ENCODE data around the gene BTNL9. TPM values are rescaled to one million over a fixed set of nuclear protein-coding genes. Genes with fewer than 3 reads are reported as not detected.

Gene BTNL9
- total and polyA plus RNA-seq, 9 of the 15 experiments (the other 6 are each of a cell fraction or from before 2014, with no cell fraction given): 3.7 to 86.7 (median 29.4) TPM

GRCh38 chr5:181047288-181047687 is 7.2 kb downstream of the BTNL9 start:
- no peak for DNase-seq (ENCODE audit: extremely low read depth in 1 of 4, low spot score in 3 of 4)
- 44% methylated on average over 2 of the region's 2 CpGs for WGBS (ENCODE audit: insufficient coverage, low coverage, missing lambda C conversion rate)
- Histone ChIP-seq H3K9me3 (replicated peaks; ENCODE audit: control insufficient read depth, insufficient read depth, low read depth, low read length) (no peaks in the 10 kb centered on the region), H3K36me3 (ENCODE audit: control insufficient read depth, insufficient read depth, low read length) (no peaks in the 10 kb centered on the region), H3K4me3 (no peak overlapping the region), H3K27ac (ENCODE audit: extremely low read depth, low read depth, low read length) (peak overlapping the region; percentile 78; the same call in 1 of the 3 replicates), H3K4me2 (ENCODE audit: insufficient read depth, low read length) (no peak overlapping the region), H3K27me3 (ENCODE audit: control insufficient read depth in 2 of 2, insufficient read depth in 2 of 2, low read length in 2 of 2) (peaks cover 0 to under 1% of the 10 kb centered on the region in 2 experiments; a peak in 2 of 5 replicates), H3K4me1 (replicated peaks in 1 of 2; ENCODE audit: control insufficient read depth in 2 of 2, insufficient read depth in 2 of 2, low read length in 2 of 2) (peaks cover 15 to 42% of the 10 kb centered on the region in 2 experiments), H4K20me1 (replicated peaks; ENCODE audit: control insufficient read depth, insufficient read depth, low read length) (no peaks in the 10 kb centered on the region), H3K9me1 (ENCODE audit: control insufficient read depth, insufficient read depth, low read length) (no peaks in the 10 kb centered on the region), H2AFZ (ENCODE audit: low read depth, low read length) (peak overlapping the region; percentile 95), H3K9ac (ENCODE audit: insufficient read depth in 1 of 2, low read depth in 2 of 2, low read length in 2 of 2) (peak overlapping the region in 1 of 2 experiments; percentile 35; a peak in 1 of 4 replicates), H3K79me2 (ENCODE audit: control insufficient read depth, insufficient read depth, low read length) (peaks cover 5% of the 10 kb centered on the region; the same call in 1 of the 3 replicates)
- in situ Hi-C loops (cut with MboI): no loop called here
- ChIA-PET CTCF (ENCODE audit: low intra/inter-chr PET ratio) (interaction anchor here (0.7 kb wide), 1 partner anchor 30 kb away, joined by 3 read pairs; no protein-coding TSS in a partner anchor), POLR2A (interaction anchor here (0.9 to 1.1 kb wide), 2 partner anchors 7 to 11 kb away, joined by 3 to 5 read pairs; partner anchors contain the start of gene BTNL9)
- FAIRE-seq: no peak
- TF ChIP-seq ETS1 (conservative IDR thresholded peaks at IDR 0.05; ENCODE audit: control insufficient read depth, low read depth, low read length) (no peak), CHD2 (IDR thresholded peaks at IDR 0.05; ENCODE audit: low read depth, low read length) (no peak), ZNF316 (IDR thresholded peaks at IDR 0.05) (peak; percentile 77), C11orf30 (IDR thresholded peaks at IDR 0.05; ENCODE audit: low read depth) (peak; percentile 53; the same call in 1 of the 2 replicates)
- intact Hi-C loops (cut with micrococcal nuclease): no loop called here
- no TSS peak for BruUV-seq (replicated peaks)
- ATAC-seq: no peak
